Small intestine (tissue), 4 donors: ENCODE results near the gene CHD9NB. TPM values are rescaled to one million over a fixed set of nuclear protein-coding genes. Genes with fewer than 3 reads are reported as not detected.

Experiments
- polyA plus RNA-seq, 4 donors: library from polyadenylated mRNA; stranded (reverse) in 3 of 4; unstranded in 1 of 4; fragments of 200-250 nt in 3 of 4; fragments of 120-200 nt in 1 of 4; gene quantifications; one replicate each; pipeline versions ENCODE4 v1.2.1 to v1.2.3, GENCODE V29; 2013
- donor health status: healthy with polysubstance abuse.
- donor health status: Bipolar disorder and iron deficiency.
- donor health status: healthy.

CHD9NB gene
- polyA plus RNA-seq, 4 donors = 0.83 to 2.7 (median 1.0) TPM

Other genes with a start within 250 kb of the CHD9NB start
- gene CHD9, start 2.1 kb upstream of the CHD9NB start, polyA plus RNA-seq = 10 to 100 TPM in 3 of 4 donors, 1 to 10 TPM in 1; 7.6 to 33.5 (median 11.2) TPM